Measurements from ENCODE around the gene NIN. TPM values are rescaled to one million over a fixed set of nuclear protein-coding genes. Genes with fewer than 3 reads are reported as not detected.
A peak's percentile ranks its signal among the peaks of the same experiment; 100 is the strongest.

NIN gene
- total RNA-seq, 2 experiments from 2014 or later: 70.8 to 71.3 TPM

DNA sequence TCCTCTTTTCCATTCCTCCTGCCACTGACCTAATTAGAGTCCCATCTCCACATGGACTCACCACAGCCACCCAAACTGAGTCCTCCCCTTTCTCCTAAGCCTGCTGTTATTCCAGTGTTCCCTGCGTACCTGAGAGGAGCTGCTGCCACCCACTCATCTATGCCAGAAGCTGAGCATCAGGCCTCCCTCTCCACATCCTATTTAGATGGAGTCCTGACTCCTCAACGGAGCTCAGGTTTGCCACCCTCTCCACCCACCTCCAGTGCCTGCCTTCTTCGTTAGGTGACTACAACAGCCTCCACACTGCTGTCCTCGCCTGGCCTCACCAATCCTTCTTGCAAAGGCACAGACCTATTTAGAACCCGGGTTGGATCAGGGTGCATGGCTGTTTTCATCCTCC is 25.7 kb upstream of the NIN start:
- CTCF ChIA-PET: interaction anchor here (0.6 to 4.5 kb wide), 5 partner anchors 28 to 140 kb away, joined by 3 to 36 read pairs (median 4); no protein-coding TSS in a partner anchor
- no peak for ATAC-seq

DNA sequence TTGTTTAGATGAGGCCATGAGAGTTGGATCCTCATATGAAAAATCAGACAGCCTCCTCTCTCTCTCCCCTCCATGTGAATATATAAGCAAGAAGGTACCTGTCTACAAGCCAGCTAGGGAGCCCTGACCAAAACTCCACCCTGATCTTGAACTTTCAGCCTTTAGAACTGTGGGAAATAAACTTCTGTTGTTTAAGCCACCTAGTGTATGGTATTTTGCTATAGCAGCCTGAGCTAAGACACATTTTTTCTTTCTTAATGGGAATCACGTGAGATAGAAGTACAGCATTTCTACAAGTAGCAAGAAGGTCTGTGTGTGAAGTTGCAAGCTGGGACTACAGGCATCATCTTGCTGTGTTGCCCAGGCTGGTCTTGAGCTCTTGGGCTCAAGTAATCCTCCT is 24.6 kb upstream of the NIN start:
- Mint-ChIP-seq H3K4me1 (peaks cover 6% of the 10 kb centered on the region), H3K27ac (no peak overlapping the region), H3K27me3 (peaks cover 3% of the 10 kb centered on the region), H3K36me3 (no peaks in the 10 kb centered on the region), H3K4me3 (no peak overlapping the region), H3K9me3 (ENCODE audit: low read depth) (no peaks in the 10 kb centered on the region)
- CTCF ChIA-PET: interaction anchor here (1.6 kb wide), 1 partner anchor 28 kb away, joined by 6 read pairs; no protein-coding TSS in a partner anchor
- DNase-seq (no peak), ATAC-seq (no peak)

More for the DNA sequence above, 25.7 kb upstream of the NIN start:
- H3K9me3 Mint-ChIP-seq (ENCODE audit: low read depth): no peaks in the 10 kb centered on the region
- H3K36me3 Mint-ChIP-seq: no peaks in the 10 kb centered on the region
- peaks cover 6% of the 10 kb centered on the region for H3K4me1 Mint-ChIP-seq
- no peak overlapping the region for H3K4me3 Mint-ChIP-seq
- no peak for DNase-seq
- no peak overlapping the region for H3K27ac Mint-ChIP-seq
- H3K27me3 Mint-ChIP-seq: peaks cover 3% of the 10 kb centered on the region

DNA sequence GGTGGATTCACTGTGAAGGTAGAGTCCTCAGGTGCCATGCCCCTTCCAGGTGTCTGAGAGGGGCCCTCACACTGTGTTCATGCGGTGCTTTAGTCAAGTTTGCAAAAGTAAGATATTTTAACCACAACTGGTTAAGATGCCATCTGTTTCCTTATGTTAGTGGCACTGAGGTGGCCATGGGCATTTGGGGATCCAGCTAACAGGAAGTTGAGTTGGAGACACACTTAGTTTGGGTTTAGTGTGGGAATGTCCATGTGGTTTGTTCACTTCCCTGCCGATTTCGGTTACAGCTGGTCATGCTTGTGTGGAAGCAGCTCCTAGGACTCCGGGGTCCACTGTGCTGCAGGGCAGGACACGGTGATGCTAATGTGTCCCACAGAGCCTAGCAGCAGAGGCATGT is 23.6 kb upstream of the NIN start:
- Mint-ChIP-seq H3K27ac (no peak overlapping the region), H3K9me3 (ENCODE audit: low read depth) (no peaks in the 10 kb centered on the region), H3K4me3 (no peak overlapping the region), H3K36me3 (no peaks in the 10 kb centered on the region), H3K27me3 (peaks cover 3% of the 10 kb centered on the region), H3K4me1 (peaks cover 6% of the 10 kb centered on the region)
- CTCF ChIA-PET: interaction anchor here (1.0 to 1.1 kb wide), 2 partner anchors 15 to 19 kb away, joined by 3 to 4 read pairs; no protein-coding TSS in a partner anchor
- ATAC-seq (no peak), DNase-seq (no peak)

DNA sequence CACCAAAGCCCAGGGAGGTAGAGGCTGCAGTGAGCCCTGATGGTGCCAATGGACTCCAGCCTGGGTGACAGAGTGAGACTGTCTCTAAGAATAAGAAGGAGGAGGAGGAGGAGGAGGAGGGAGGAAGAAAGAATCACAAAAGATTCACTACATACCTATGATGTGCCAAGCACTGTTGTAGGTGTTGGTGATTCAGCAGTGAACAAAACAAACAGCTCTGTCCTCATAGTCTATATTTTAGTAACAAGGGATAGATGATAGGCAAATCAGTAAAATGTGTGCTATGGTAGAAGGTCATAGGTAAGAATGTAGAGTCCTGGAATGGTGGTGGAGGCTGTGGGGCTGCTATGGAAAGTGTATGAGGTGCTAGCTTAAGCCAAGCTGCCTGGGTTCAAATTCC is 22.9 kb upstream of the NIN start:
- ATAC-seq (no peak), DNase-seq (no peak)
- H3K27ac Mint-ChIP-seq: no peak overlapping the region
- no peaks in the 10 kb centered on the region for H3K36me3 Mint-ChIP-seq
- peaks cover under 1% of the 10 kb centered on the region for H3K4me1 Mint-ChIP-seq
- peaks cover 4% of the 10 kb centered on the region for H3K27me3 Mint-ChIP-seq
- CTCF ChIA-PET: interaction anchor here (1.0 to 1.1 kb wide), 2 partner anchors 14 to 18 kb away, joined by 3 to 4 read pairs; no protein-coding TSS in a partner anchor
- no peaks in the 10 kb centered on the region for H3K9me3 Mint-ChIP-seq (ENCODE audit: low read depth)
- no peak overlapping the region for H3K4me3 Mint-ChIP-seq

DNA sequence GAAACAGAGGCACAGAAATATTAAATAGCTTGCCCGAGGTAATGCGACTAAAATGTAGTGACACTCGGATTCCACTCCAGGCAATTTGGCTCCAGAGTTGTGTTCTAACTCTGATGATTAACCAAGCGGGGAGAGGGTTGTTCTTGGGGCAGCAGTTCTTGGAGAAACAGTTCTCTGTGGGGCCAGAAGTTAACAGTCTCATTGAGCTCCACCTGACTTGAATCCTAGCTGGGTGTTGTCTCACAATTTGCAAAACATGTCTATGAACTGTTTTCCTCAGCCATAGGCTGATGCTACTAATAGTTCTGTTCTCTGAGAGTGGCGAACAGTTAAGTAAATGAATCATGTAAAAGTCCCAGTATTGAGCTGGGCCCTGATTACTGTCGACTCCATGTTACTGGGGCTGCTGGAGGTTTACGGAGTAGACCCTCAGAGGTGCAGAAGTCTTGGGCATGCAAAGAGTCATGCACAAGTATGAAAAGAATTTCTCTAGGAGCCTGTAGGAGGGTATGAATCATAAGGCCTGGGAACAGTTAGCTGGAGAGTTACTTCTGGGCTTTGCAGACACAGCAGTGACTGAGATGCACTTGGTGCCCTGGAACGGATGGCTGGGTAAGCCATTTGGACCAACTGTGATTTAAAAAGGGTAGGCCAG is 15.4 kb upstream of the NIN start:
- no peaks in the 10 kb centered on the region for H3K9me3 Mint-ChIP-seq (ENCODE audit: low read depth)
- no peak for DNase-seq
- CTCF ChIA-PET: interaction anchor here (1.4 kb wide), 1 partner anchor 14 kb away, joined by 4 read pairs; no protein-coding TSS in a partner anchor
- no peaks in the 10 kb centered on the region for H3K36me3 Mint-ChIP-seq
- ATAC-seq: no peak
- peaks cover 6% of the 10 kb centered on the region for H3K4me1 Mint-ChIP-seq
- peaks cover 4% of the 10 kb centered on the region for H3K27me3 Mint-ChIP-seq
- H3K27ac Mint-ChIP-seq: no peak overlapping the region
- no peak overlapping the region for H3K4me3 Mint-ChIP-seq

- Mint-ChIP-seq H3K27me3 (peaks cover 4% of the 10 kb centered on the region), H3K36me3 (peaks cover 4% of the 10 kb centered on the region), H3K4me1 (peaks cover 6% of the 10 kb centered on the region), H3K9me3 (ENCODE audit: low read depth) (no peaks in the 10 kb centered on the region), H3K27ac (no peak overlapping the region), H3K4me3 (no peak overlapping the region)
- ATAC-seq: no peak
- CTCF ChIA-PET: no interaction called here
- no peak for DNase-seq
Observed at GRCh38 chr14:50845166-50845565, 14.2 kb upstream of the NIN start.

- no peaks in the 10 kb centered on the region for H3K9me3 Mint-ChIP-seq (ENCODE audit: low read depth)
- H3K36me3 Mint-ChIP-seq: peaks cover 4% of the 10 kb centered on the region
- H3K4me1 Mint-ChIP-seq: peaks cover 8% of the 10 kb centered on the region
- CTCF ChIA-PET: interaction anchor here (1.1 kb wide), 1 partner anchor 16 kb away, joined by 3 read pairs; no protein-coding TSS in a partner anchor
- DNase-seq (no peak), ATAC-seq (no peak)
- peaks cover 4% of the 10 kb centered on the region for H3K27me3 Mint-ChIP-seq
- H3K4me3 Mint-ChIP-seq: no peak overlapping the region
- no peak overlapping the region for H3K27ac Mint-ChIP-seq
Observed at GRCh38 chr14:50844391-50844790, 13.4 kb upstream of the NIN start.

DNA sequence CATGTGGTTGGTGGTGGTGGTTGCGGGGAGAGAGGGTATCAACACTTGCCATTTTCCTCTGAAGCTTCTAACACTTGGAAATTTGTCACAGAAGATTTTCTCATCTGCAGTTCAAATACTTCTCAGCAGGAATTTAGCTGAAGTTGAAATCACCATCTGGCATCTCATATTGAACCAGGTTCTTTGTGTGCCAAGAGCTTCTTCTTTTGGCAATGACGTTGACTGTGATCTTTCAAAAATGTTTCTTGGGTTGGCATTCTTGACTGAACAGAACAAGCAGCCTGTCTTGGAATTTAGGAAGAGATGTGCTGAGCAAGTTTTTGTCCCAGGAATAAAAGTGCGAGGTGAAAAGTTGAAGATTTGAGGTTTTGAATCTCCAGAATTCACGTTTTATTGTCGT is 8.7 kb upstream of the NIN start:
- Mint-ChIP-seq H3K27ac (no peak overlapping the region), H3K36me3 (peaks cover 4% of the 10 kb centered on the region), H3K4me3 (no peak overlapping the region), H3K27me3 (no peaks in the 10 kb centered on the region), H3K4me1 (peaks cover 25% of the 10 kb centered on the region), H3K9me3 (ENCODE audit: low read depth) (no peaks in the 10 kb centered on the region)
- no peak for DNase-seq
- CTCF ChIA-PET: interaction anchor here (1.0 to 2.5 kb wide), 3 partner anchors 14 to 62 kb away, joined by 4 to 15 read pairs (median 4); no protein-coding TSS in a partner anchor
- ATAC-seq: no peak

DNA sequence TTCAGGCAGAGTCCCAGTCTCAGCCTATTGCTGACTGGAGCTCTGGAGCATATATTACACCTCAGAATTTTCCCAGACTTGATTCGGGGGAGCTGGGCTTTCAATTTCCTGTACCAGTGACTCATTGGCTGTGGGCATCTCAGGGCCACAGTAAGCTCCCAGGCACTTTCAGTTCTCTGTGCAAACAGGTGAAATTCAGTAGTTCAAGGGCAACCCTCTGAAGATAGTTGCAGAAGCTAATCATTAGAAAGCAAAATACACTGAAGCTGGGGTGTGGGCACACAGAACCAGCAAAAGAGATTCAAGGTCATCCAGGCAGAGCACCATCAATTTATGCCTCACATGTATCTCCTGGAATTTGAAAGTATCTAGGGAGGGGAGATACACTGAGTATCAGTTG is 8.1 kb upstream of the NIN start:
- DNase-seq (peak; percentile 46), ATAC-seq (peak; percentile 47)
- H3K4me1 Mint-ChIP-seq: peaks cover 28% of the 10 kb centered on the region
- no peak overlapping the region for H3K4me3 Mint-ChIP-seq
- no peak overlapping the region for H3K27ac Mint-ChIP-seq
- no peaks in the 10 kb centered on the region for H3K9me3 Mint-ChIP-seq (ENCODE audit: low read depth)
- no peaks in the 10 kb centered on the region for H3K27me3 Mint-ChIP-seq
- CTCF ChIA-PET: interaction anchor here (1.0 to 2.5 kb wide), 3 partner anchors 9 to 21 kb away, joined by 3 to 15 read pairs (median 4); no protein-coding TSS in a partner anchor
- peaks cover 4% of the 10 kb centered on the region for H3K36me3 Mint-ChIP-seq

DNA sequence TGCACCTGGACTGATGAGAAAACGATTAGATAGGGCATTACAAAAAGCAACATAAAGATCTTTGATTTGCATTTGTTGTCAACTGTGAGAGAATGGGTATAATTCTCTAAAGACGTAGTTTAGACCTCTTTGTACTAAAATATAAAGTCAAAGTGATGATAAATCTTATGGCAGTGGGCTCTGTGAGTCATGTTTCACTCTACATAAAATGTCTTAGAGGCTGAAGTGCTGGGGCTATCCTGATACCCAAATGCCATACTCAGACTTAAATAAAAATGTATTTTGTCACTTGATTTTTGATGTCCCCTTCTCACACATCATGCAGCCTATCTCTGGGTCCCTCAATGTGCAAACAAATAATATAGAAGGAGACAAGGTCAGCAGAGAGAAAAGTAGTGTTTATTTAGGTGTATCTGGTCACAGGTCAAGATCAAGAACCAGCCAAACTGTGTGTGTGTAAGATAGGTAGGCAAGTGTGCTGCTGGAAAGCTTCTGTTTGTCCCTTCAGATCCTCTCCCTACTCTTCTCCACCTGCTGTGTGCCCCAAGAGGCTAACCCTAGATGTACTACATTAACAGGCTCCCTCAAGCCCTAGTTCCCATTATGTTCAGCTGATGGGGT is 7.0 kb upstream of the NIN start:
- peaks cover 28% of the 10 kb centered on the region for H3K4me1 Mint-ChIP-seq
- no peaks in the 10 kb centered on the region for H3K27me3 Mint-ChIP-seq
- no peak for DNase-seq
- CTCF ChIA-PET: interaction anchor here (1.4 kb wide), 1 partner anchor 20 kb away, joined by 3 read pairs; no protein-coding TSS in a partner anchor
- no peaks in the 10 kb centered on the region for H3K9me3 Mint-ChIP-seq (ENCODE audit: low read depth)
- H3K27ac Mint-ChIP-seq: no peak overlapping the region
- no peak overlapping the region for H3K4me3 Mint-ChIP-seq
- no peak for ATAC-seq
- H3K36me3 Mint-ChIP-seq: peaks cover 4% of the 10 kb centered on the region

DNA sequence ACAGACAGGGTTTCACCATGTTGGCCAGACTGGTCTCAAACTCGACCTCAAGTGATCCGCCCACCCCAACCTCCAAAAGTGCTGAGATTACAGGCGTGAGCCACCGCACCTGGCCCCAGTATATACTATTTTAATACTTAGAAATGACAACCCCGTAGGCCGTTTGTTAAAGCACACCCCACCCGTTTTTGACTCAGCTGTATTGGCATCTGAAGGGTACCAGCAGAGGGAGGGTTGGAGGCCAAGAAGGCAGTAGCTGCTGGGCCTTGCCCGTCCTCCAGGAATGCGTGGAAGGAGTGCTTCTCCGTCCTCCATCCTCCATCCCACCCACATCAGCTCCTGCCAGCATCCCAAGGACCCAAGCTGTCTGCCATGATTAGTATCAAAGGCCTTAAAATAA is 6.3 kb upstream of the NIN start:
- Mint-ChIP-seq H3K27me3 (peaks cover 4% of the 10 kb centered on the region), H3K4me3 (no peak overlapping the region), H3K4me1 (peaks cover 30% of the 10 kb centered on the region), H3K9me3 (ENCODE audit: low read depth) (no peaks in the 10 kb centered on the region), H3K27ac (no peak overlapping the region), H3K36me3 (peaks cover 5% of the 10 kb centered on the region)
- CTCF ChIA-PET: interaction anchor here (1.0 to 1.4 kb wide), 2 partner anchors 21 to 51 kb away, joined by 3 read pairs; no protein-coding TSS in a partner anchor
- DNase-seq: no peak
- no peak for ATAC-seq

- H3K27ac Mint-ChIP-seq: no peak overlapping the region
- peaks cover 5% of the 10 kb centered on the region for H3K36me3 Mint-ChIP-seq
- CTCF ChIA-PET: interaction anchor here (1.0 to 1.6 kb wide), 3 partner anchors 22 to 50 kb away, joined by 3 to 5 read pairs (median 3); no protein-coding TSS in a partner anchor
Observed at GRCh38 chr14:50836515-50836914, 5.6 kb upstream of the NIN start.

GRCh38 chr14:50835280-50835679 is 4.3 kb upstream of the NIN start:
- CTCF ChIA-PET: interaction anchor here (0.9 to 1.6 kb wide), 3 partner anchors 10 to 25 kb away, joined by 3 to 5 read pairs (median 3); no protein-coding TSS in a partner anchor
- ATAC-seq: no peak
- no peak overlapping the region for H3K4me3 Mint-ChIP-seq
- peaks cover 1% of the 10 kb centered on the region for H3K36me3 Mint-ChIP-seq
- H3K9me3 Mint-ChIP-seq (ENCODE audit: low read depth): no peaks in the 10 kb centered on the region
- peaks cover 6% of the 10 kb centered on the region for H3K27me3 Mint-ChIP-seq
- H3K27ac Mint-ChIP-seq: no peak overlapping the region
- DNase-seq: peak; percentile 45
- H3K4me1 Mint-ChIP-seq: peaks cover 39% of the 10 kb centered on the region

More at GRCh38 chr14:50836515-50836914, 5.6 kb upstream of the NIN start:
- Mint-ChIP-seq H3K4me3 (no peak overlapping the region), H3K27me3 (peaks cover 6% of the 10 kb centered on the region), H3K4me1 (peaks cover 37% of the 10 kb centered on the region), H3K9me3 (ENCODE audit: low read depth) (no peaks in the 10 kb centered on the region)
- no peak for DNase-seq
- no peak for ATAC-seq

Data from activated CD8-positive, alpha-beta memory T cell treated with anti-CD3 and anti-CD28 coated beads, Interleukin-2, amount 10 ng/mL, durations not matched to agents 7 days and 5 days (primary cell).